H9 (cell line): Measurements from ENCODE around the gene POC1B. TPM values are rescaled to one million over a fixed set of nuclear protein-coding genes. Genes with fewer than 3 reads are reported as not detected.

Experiments
- DNase-seq: peaks from one replicate; pipeline ENCODE4 v3.0.0-alpha.2; 2017
- H2AFZ ChIP-seq: one replicate; pipeline ENCODE4 v1.6.1; 2013; ENCODE audit warnings: mild to moderate bottlenecking, low read length, control low read depth, moderate library complexity
- H2AK5ac ChIP-seq: 2 replicates; pipeline ENCODE4 v1.6.1; 2013; ENCODE audit warnings: low read length, control low read depth, mixed read lengths; ENCODE audit not compliant: insufficient read length
- H2BK120ac ChIP-seq: one replicate; pipeline ENCODE4 v1.6.1; 2013; ENCODE audit warnings: low read depth, mild to moderate bottlenecking, low read length, control low read depth, inconsistent platforms; ENCODE audit not compliant: poor library complexity, severe bottlenecking
- H2BK12ac ChIP-seq: 2 replicates; pipeline ENCODE4 v1.6.1; 2013; ENCODE audit warnings: low read length, control low read depth, mixed read lengths, low read depth; ENCODE audit not compliant: insufficient read length
- H2BK15ac ChIP-seq: 2 replicates; pipeline ENCODE4 v1.6.1; 2013; ENCODE audit warnings: low read depth, low read length, control low read depth
- H2BK20ac ChIP-seq: one replicate; pipeline ENCODE4 v1.6.1; 2013; ENCODE audit warnings: low read depth, mild to moderate bottlenecking, low read length, control low read depth, inconsistent platforms; ENCODE audit not compliant: poor library complexity, severe bottlenecking
- H2BK5ac ChIP-seq: 2 replicates; pipeline ENCODE4 v1.6.1; 2013; ENCODE audit warnings: low read length, control low read depth, mixed read lengths; ENCODE audit not compliant: insufficient read length
- H3K14ac ChIP-seq: 2 replicates; pipeline ENCODE4 v1.6.1; 2013; ENCODE audit warnings: low read length, control low read depth; ENCODE audit not compliant: insufficient read depth
- H3K18ac ChIP-seq: 2 replicates; pipeline ENCODE4 v1.6.1; 2013; ENCODE audit warnings: low read depth, mild to moderate bottlenecking, mixed read lengths, low read length, control low read depth; ENCODE audit not compliant: insufficient read length
- H3K23ac ChIP-seq: 2 replicates; pipeline ENCODE4 v1.6.1; 2013; ENCODE audit warnings: low read length, control low read depth, mixed read lengths, low read depth; ENCODE audit not compliant: insufficient read length
- H3K23me2 ChIP-seq: 2 replicates; pipeline ENCODE4 v1.6.1; 2013; ENCODE audit warnings: low read depth, mild to moderate bottlenecking, mixed read lengths, low read length, control low read depth; ENCODE audit not compliant: insufficient read length, poor library complexity, severe bottlenecking
- H3K27ac ChIP-seq: 2 replicates; pipeline ENCODE4 v1.5.1; 2013; ENCODE audit warnings: low read length, control low read depth, mixed read lengths, low read depth; ENCODE audit not compliant: insufficient read length
- H3K27me3 ChIP-seq: 2 replicates; pipeline ENCODE4 v1.6.1; 2013; ENCODE audit warnings: low read length, control low read depth, inconsistent platforms; ENCODE audit not compliant: insufficient read depth
- H3K4ac ChIP-seq: 2 replicates; pipeline ENCODE4 v1.6.1; 2013; ENCODE audit warnings: low read depth, mild to moderate bottlenecking, control low read depth, inconsistent platforms, low read length, moderate library complexity
- H3K4me1 ChIP-seq: 2 replicates; pipeline ENCODE4 v1.6.1; 2013; ENCODE audit warnings: low read length, control low read depth, inconsistent platforms; ENCODE audit not compliant: insufficient read depth
- H3K4me2 ChIP-seq: 2 replicates; pipeline ENCODE4 v1.6.1; 2013; ENCODE audit warnings: low read length, control low read depth, mixed read lengths; ENCODE audit not compliant: insufficient read length, insufficient read depth
- H3K56ac ChIP-seq: 2 replicates; pipeline ENCODE4 v1.6.1; 2013; ENCODE audit warnings: low read depth, mild to moderate bottlenecking, mixed read lengths, low read length, control low read depth; ENCODE audit not compliant: insufficient read length
- H3K79me1 ChIP-seq: 2 replicates; pipeline ENCODE4 v1.6.1; 2013; ENCODE audit warnings: low read depth, mild to moderate bottlenecking, moderate library complexity, low read length, control low read depth, inconsistent platforms; ENCODE audit not compliant: insufficient read depth, poor library complexity, severe bottlenecking
- H3K79me2 ChIP-seq: 2 replicates; pipeline ENCODE4 v1.6.1; 2013; ENCODE audit warnings: low read length, control low read depth, inconsistent platforms; ENCODE audit not compliant: insufficient read depth
- H3K9ac ChIP-seq: 2 replicates; pipeline ENCODE4 v1.6.1; 2013; ENCODE audit warnings: low read length, control low read depth, mixed read lengths; ENCODE audit not compliant: insufficient read length; ENCODE audit errors: extremely low read depth
- H3K9me3 ChIP-seq: one replicate; pipeline ENCODE4 v1.6.1; 2013; ENCODE audit warnings: low read depth, low read length, inconsistent platforms; ENCODE audit not compliant: control insufficient read depth
- H3T11ph ChIP-seq: one replicate; pipeline ENCODE4 v1.6.1; 2013; ENCODE audit warnings: mild to moderate bottlenecking, low read length, control low read depth, inconsistent platforms
- H4K20me1 ChIP-seq: one replicate; pipeline ENCODE4 v1.6.1; 2013; ENCODE audit not compliant: control insufficient read depth, insufficient read length, insufficient read depth
- H4K5ac ChIP-seq: 2 replicates; pipeline ENCODE4 v1.6.1; 2013; ENCODE audit warnings: low read depth, mild to moderate bottlenecking, mixed read lengths, low read length, control low read depth; ENCODE audit not compliant: insufficient read length
- H4K8ac ChIP-seq: replicated peaks from 2 replicates; pipeline ENCODE4 v1.6.1; 2013; ENCODE audit warnings: low read length, control low read depth, mixed read lengths, low read depth; ENCODE audit not compliant: insufficient read length
- H4K91ac ChIP-seq: 2 replicates; pipeline ENCODE4 v1.6.1; 2013; ENCODE audit warnings: low read depth, mild to moderate bottlenecking, moderate library complexity, mixed read lengths, low read length, control low read depth; ENCODE audit not compliant: insufficient read length
- H3K27ac Mint-ChIP-seq, 3 experiments: 2 replicates in 2 of 3; 3 replicates in 1 of 3; pipeline ENCODE4 v1.8.0; 2020 to 2021; ENCODE audit warnings: mixed read lengths in 3 of 3, mild to moderate bottlenecking in 1 of 3, moderate library complexity in 1 of 3
- H3K27me3 Mint-ChIP-seq: 2 replicates; pipeline ENCODE4 v1.8.0; 2021; ENCODE audit warnings: low read depth, mild to moderate bottlenecking, moderate library complexity, mixed read lengths
- H3K36me3 Mint-ChIP-seq, 3 experiments: 2 replicates in 2 of 3; 3 replicates in 1 of 3; pipeline ENCODE4 v1.8.0; 2020 to 2021; ENCODE audit warnings: low read depth in 3 of 3, mixed read lengths in 3 of 3; ENCODE audit not compliant: insufficient read depth in 1 of 3
- H3K4me1 Mint-ChIP-seq, 2 experiments: 2 replicates each; pipeline ENCODE4 v1.8.0; 2020; ENCODE audit warnings: mixed read lengths in 2 of 2
- H3K4me3 Mint-ChIP-seq, 2 experiments: 2 replicates in 1 of 2; 3 replicates in 1 of 2; pipeline ENCODE4 v1.8.0; 2020 to 2021; ENCODE audit warnings: mild to moderate bottlenecking in 2 of 2, mixed read lengths in 2 of 2, moderate library complexity in 1 of 2
- H3K9me3 Mint-ChIP-seq, 2 experiments: 2 replicates in 1 of 2; 3 replicates in 1 of 2; pipeline ENCODE4 v1.8.0; 2020; ENCODE audit warnings: mild to moderate bottlenecking in 2 of 2, mixed read lengths in 2 of 2, moderate library complexity in 1 of 2
- WGBS: extraction: QIAGEN DNeasy Blood & Tissue Kit; methylation state at CpG from one replicate; pipeline ENCODE4 v1.1.7; 2013; ENCODE audit warnings: missing lambda C conversion rate, low lambda C conversion rate, mixed read lengths; ENCODE audit not compliant: insufficient read length; ENCODE audit errors: extremely low coverage; 5-methylcytosine and 5-hydroxymethylcytosine counted together
- total RNA-seq: library from RNA; stranded (reverse); gene quantifications from 2 replicates; pipeline ENCODE4 v1.2.1, GENCODE V29; 2021
- TF ChIP-seq, protein P1 (sequence below): fragments of 200-600 bp; sonication (generic); conservative IDR thresholded peaks from 3 replicates; pipeline ENCODE4 v1.8.0; 2021; ENCODE audit warnings: antibody characterized with exemption, mild to moderate bottlenecking

The POC1B gene
- total RNA-seq, 1 experiment from 2014 or later = 12.5 TPM

DNA sequence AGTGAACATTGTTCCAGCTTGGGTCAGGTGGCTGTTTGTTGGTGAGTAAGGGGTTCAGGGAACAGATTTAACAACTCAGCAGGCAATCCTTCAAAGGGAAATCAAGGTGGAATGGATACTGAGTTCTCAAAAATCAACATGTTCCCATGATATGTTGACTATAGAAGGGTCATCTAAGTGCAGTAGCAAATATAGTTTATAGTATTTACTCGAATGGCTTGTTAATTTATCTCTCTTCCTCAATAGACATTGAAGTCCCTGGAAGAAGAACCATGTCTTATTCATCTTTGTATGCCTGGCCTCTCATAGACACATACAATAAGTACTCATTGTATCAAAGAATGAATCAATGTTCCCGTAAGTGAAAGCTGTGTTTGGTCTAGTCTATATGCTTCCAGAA, 149.0 kb downstream of the POC1B start:
- no peaks in the 10 kb centered on the region for H3K9me3 ChIP-seq
- no peak overlapping the region for H2BK12ac ChIP-seq
- no peak for DNase-seq
- H3K27me3 ChIP-seq = no peaks in the 10 kb centered on the region
- no peak overlapping the region for H2BK5ac ChIP-seq
- TF ChIP-seq, protein P1, sequence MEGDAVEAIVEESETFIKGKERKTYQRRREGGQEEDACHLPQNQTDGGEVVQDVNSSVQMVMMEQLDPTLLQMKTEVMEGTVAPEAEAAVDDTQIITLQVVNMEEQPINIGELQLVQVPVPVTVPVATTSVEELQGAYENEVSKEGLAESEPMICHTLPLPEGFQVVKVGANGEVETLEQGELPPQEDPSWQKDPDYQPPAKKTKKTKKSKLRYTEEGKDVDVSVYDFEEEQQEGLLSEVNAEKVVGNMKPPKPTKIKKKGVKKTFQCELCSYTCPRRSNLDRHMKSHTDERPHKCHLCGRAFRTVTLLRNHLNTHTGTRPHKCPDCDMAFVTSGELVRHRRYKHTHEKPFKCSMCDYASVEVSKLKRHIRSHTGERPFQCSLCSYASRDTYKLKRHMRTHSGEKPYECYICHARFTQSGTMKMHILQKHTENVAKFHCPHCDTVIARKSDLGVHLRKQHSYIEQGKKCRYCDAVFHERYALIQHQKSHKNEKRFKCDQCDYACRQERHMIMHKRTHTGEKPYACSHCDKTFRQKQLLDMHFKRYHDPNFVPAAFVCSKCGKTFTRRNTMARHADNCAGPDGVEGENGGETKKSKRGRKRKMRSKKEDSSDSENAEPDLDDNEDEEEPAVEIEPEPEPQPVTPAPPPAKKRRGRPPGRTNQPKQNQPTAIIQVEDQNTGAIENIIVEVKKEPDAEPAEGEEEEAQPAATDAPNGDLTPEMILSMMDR = no peak
- H3K14ac ChIP-seq = no peak overlapping the region
- no peak overlapping the region for H3K18ac ChIP-seq
- no peak overlapping the region for H4K5ac ChIP-seq
- Mint-ChIP-seq H3K27me3 (no peaks in the 10 kb centered on the region; the same call in 1 of the 2 replicates), H3K36me3 (peaks cover 0 to 7% (median 0%) of the 10 kb centered on the region in 3 experiments; a peak in 2 of 7 replicates), H3K4me3 (no peak overlapping the region), H3K4me1 (peaks cover 17 to 19% of the 10 kb centered on the region in 2 experiments), H3K27ac (no peak overlapping the region), H3K9me3 (peaks cover 0 to 2% of the 10 kb centered on the region in 2 experiments; a peak in 2 of 5 replicates)
- H3K23me2 ChIP-seq = no peaks in the 10 kb centered on the region
- no CpG with 5 or more reads among the region's 2 CpGs for WGBS
- H2BK20ac ChIP-seq = no peak overlapping the region
- no peak overlapping the region for H3K9ac ChIP-seq
- no peak overlapping the region for H4K8ac ChIP-seq
- H2AFZ ChIP-seq = no peak overlapping the region
- no peak overlapping the region for H3K27ac ChIP-seq
- no peak overlapping the region for H3K4me2 ChIP-seq
- H4K20me1 ChIP-seq = no peaks in the 10 kb centered on the region
- H3K56ac ChIP-seq = no peak overlapping the region
- H4K91ac ChIP-seq = no peak overlapping the region
- H3K4ac ChIP-seq = no peak overlapping the region
- H2BK120ac ChIP-seq = no peak overlapping the region
- H3T11ph ChIP-seq = no peak overlapping the region
- no peaks in the 10 kb centered on the region for H3K79me2 ChIP-seq
- H2BK15ac ChIP-seq = no peak overlapping the region
- no peaks in the 10 kb centered on the region for H3K79me1 ChIP-seq
- H3K4me1 ChIP-seq = peaks cover 7% of the 10 kb centered on the region; the same call in 1 of the 2 replicates
- H2AK5ac ChIP-seq = no peak overlapping the region
- no peak overlapping the region for H3K23ac ChIP-seq
